Measurements from ENCODE around the gene SIGLEC12. TPM values are rescaled to one million over a fixed set of nuclear protein-coding genes. Genes with fewer than 3 reads are reported as not detected.
"Not testable (repeated sequence)": the region's sequence is repeated elsewhere in the genome, so short reads cannot be mapped to it uniquely, and the experiment has no call there.

Gene SIGLEC12
- total and polyA plus RNA-seq, 12 donors, result 0.10 to 0.70 TPM; not detected in 10

DNA sequence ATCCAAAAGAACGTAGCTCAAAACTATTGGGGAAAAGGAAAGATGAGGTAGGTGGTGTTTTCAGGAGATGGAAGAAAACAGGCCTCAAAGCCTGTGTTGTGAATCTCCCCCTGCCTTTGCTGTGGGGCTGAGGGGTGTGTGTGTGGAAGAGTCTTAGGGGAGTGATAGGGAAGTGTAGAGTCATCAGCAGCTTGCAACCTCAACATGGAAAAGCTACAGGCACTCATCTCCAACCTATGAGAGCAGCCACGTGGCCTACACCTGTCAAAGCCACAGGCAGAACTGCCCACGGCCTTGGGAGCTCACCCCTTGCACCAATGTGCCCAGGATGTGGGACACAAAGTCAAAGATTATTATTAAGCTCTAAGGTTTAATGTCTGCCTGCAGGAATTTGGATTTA lies 4.3 kb upstream of the SIGLEC12 start:
- H3K4me3 ChIP-seq, result no peak overlapping the region
- H3K4me1 ChIP-seq, result peaks cover 0 to 48% (median 0%) of the 10 kb centered on the region in 9 donors
- intact Hi-C loops (cut with DNase I), result no loop called here
- peaks cover 0 to 13% (median 3%) of the 10 kb centered on the region in 11 donors for H3K9me3 ChIP-seq
- TF ChIP-seq, protein P1, sequence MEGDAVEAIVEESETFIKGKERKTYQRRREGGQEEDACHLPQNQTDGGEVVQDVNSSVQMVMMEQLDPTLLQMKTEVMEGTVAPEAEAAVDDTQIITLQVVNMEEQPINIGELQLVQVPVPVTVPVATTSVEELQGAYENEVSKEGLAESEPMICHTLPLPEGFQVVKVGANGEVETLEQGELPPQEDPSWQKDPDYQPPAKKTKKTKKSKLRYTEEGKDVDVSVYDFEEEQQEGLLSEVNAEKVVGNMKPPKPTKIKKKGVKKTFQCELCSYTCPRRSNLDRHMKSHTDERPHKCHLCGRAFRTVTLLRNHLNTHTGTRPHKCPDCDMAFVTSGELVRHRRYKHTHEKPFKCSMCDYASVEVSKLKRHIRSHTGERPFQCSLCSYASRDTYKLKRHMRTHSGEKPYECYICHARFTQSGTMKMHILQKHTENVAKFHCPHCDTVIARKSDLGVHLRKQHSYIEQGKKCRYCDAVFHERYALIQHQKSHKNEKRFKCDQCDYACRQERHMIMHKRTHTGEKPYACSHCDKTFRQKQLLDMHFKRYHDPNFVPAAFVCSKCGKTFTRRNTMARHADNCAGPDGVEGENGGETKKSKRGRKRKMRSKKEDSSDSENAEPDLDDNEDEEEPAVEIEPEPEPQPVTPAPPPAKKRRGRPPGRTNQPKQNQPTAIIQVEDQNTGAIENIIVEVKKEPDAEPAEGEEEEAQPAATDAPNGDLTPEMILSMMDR (IDR thresholded peaks at IDR 0.05), result no peak
- no peaks in the 10 kb centered on the region for H3K36me3 ChIP-seq
- H3K27me3 ChIP-seq, result peaks cover 0 to 31% (median 17%) of the 10 kb centered on the region in 7 donors
- DNase-seq (no peak), ATAC-seq (no peak)
- no peak overlapping the region for H3K27ac ChIP-seq
- 30 to 31% methylated on average over 3 of the region's 3 CpGs for WGBS, 2 donors

DNA sequence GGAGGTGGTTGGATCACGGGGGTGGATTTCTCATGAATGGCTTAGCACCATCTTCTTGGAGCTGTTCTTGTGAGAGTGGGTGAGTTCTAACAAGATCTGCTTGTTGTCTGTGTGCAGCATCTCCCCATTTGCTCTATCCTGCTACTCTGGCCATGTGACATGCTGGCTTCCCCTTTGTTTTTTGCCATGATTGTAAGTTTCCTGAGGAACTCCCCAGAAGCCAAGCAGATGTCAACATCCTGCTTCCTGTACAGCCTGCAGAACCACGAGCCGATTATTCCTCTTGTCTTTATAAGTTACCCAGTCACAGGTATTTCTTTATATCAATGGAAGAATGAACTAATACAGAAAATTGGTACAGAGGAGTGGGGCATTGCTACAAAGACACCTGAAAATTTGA lies 2.3 kb upstream of the SIGLEC12 start:
- peaks cover 0 to 13% (median 3%) of the 10 kb centered on the region in 11 donors for H3K9me3 ChIP-seq
- no peak overlapping the region for H3K4me3 ChIP-seq
- intact Hi-C loops (cut with DNase I), result no loop called here
- ATAC-seq (no peak), DNase-seq (no peak)
- no peak overlapping the region for H3K27ac ChIP-seq
- TF ChIP-seq, protein P1 (IDR thresholded peaks at IDR 0.05), result no peak
- WGBS, 2 donors, result 46 to 49% methylated on average over 3 of the region's 3 CpGs
- H3K4me1 ChIP-seq, result peaks cover 0 to 40% (median 0%) of the 10 kb centered on the region in 9 donors
- no peaks in the 10 kb centered on the region for H3K36me3 ChIP-seq
- H3K27me3 ChIP-seq, result peaks cover 0 to 25% (median 7%) of the 10 kb centered on the region in 7 donors

DNA sequence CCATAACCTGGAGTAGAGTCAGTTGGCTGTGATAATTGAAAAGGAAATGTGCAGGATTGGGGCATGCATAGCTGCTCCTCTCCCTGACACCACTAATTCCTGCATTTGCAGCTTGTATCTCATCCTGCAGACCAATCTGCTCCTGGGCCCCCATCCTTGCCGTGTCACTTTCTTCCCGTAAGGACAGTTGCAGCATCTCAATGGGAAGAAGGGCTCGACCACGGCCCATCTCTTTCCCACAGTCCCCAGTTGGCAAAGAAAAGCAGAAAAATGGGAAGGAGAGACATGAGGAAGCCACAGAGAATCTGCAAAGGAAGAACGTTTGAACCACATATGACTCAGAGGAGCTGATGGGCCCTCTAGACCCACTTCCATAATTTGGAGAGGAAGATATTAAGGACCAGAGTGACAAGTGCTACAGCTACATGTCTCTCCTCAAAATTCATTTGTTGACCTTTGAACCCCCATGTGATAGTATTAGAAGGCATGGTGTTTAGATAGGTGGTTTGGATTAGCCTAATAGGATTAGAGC lies 1.8 kb upstream of the SIGLEC12 start:
- H3K9me3 ChIP-seq, result peaks cover 0 to 13% (median 3%) of the 10 kb centered on the region in 11 donors
- DNase-seq (no peak), ATAC-seq (peak in 2 of 8 donors; percentile 28 to 46)
- H3K4me1 ChIP-seq, result peaks cover 0 to 39% (median 0%) of the 10 kb centered on the region in 9 donors
- no peaks in the 10 kb centered on the region for H3K36me3 ChIP-seq
- 70 to 85% methylated on average over 5 of the region's 5 CpGs for WGBS, 2 donors
- no peak overlapping the region for H3K4me3 ChIP-seq
- H3K27me3 ChIP-seq, result peaks cover 0 to 21% (median 4%) of the 10 kb centered on the region in 7 donors
- H3K27ac ChIP-seq, result peak overlapping the region in 1 of 10 donors; percentile 8
- TF ChIP-seq, protein P1 (IDR thresholded peaks at IDR 0.05), result no peak
- intact Hi-C loops (cut with DNase I), result no loop called here

DNA sequence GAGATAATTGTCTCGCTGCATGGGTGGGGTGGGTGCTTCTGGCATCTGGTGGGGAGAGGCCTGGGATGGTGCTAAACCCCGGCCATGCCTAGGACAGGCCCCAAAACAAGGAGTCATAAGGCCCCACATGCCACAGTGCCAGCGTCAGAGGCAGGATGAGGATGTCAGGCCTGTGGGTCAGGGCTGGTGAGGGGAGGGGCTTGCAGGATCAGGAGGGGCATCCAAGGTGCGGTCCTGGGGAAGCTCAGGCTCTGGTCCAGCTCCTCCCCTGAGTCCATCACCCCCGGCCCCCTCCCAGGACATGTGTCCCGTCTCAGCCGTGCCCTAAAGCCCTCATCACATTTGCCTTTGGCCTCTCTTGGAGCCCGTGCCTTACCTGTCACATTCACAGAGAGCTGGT lies 669 bp downstream of the SIGLEC12 start:
- H3K27ac ChIP-seq; H3K36me3 ChIP-seq; H3K4me3 ChIP-seq; intact Hi-C loops (cut with DNase I); ATAC-seq; DNase-seq: not testable (repeated sequence)
- Histone ChIP-seq H3K9me3 (peaks cover 0 to 13% (median 3%) of the 10 kb centered on the region in 11 donors), H3K27me3 (peaks cover 0 to 20% (median 4%) of the 10 kb centered on the region in 7 donors), H3K4me1 (peaks cover 0 to 26% (median 0%) of the 10 kb centered on the region in 9 donors)
- 57 to 63% methylated on average over 7 to 8 of the region's 8 CpGs for WGBS, 2 donors

DNA sequence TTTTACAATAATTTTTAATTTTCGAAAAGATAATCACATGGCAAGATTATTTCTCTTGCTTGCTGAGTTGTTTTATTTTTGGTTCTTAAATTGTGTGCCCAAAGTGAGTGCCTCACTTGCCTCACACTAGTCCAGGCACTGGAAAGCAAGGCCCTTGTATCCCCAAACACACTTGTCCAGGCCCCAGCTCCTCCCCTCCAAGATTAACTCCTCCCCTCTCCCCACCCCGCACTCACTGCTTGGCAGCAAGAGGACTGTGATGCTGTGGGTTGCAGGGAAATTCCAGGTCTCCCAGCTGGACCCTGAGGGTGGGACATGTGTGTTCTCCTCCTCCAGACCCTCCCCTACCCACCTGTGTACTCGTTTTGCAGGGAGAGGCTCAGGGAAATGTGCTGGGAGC lies 3.9 kb downstream of the SIGLEC12 start:
- peaks cover 0 to 29% (median 8%) of the 10 kb centered on the region in 7 donors for H3K27me3 ChIP-seq
- DNase-seq (no peak), ATAC-seq (no peak)
- intact Hi-C loops (cut with DNase I), result no loop called here
- no peaks in the 10 kb centered on the region for H3K36me3 ChIP-seq
- no peaks in the 10 kb centered on the region for H3K9me3 ChIP-seq
- no peak overlapping the region for H3K4me3 ChIP-seq
- TF ChIP-seq, protein P1 (IDR thresholded peaks at IDR 0.05), result no peak
- WGBS, 2 donors, result 41% methylated on average over 3 of the region's 3 CpGs
- H3K4me1 ChIP-seq, result peaks cover 0 to 26% (median 0%) of the 10 kb centered on the region in 9 donors
- no peak overlapping the region for H3K27ac ChIP-seq

All from heart right ventricle (tissue), 16 donors.